Osteocyte (in vitro differentiated cells): Measurements from ENCODE around the gene DTWD1. TPM values are rescaled to one million over a fixed set of nuclear protein-coding genes. Genes with fewer than 3 reads are reported as not detected.
"Not testable (repeated sequence)": the region's sequence is repeated elsewhere in the genome, so short reads cannot be mapped to it uniquely, and the experiment has no call there.

ENCODE experiments used
- DNase-seq: peaks from one replicate; pipeline ENCODE4 v3.0.0; 2021; ENCODE audit warnings: mixed read lengths; ENCODE audit not compliant: unreplicated experiment; ENCODE audit errors: extremely low spot score
- H3K27ac Mint-ChIP-seq: one replicate; pipeline ENCODE4 v1.8.0; 2021; ENCODE audit warnings: mild to moderate bottlenecking, mixed read lengths; ENCODE audit not compliant: unreplicated experiment
- H3K27me3 Mint-ChIP-seq: one replicate; pipeline ENCODE4 v1.8.0; 2021; ENCODE audit warnings: mixed read lengths; ENCODE audit not compliant: unreplicated experiment
- H3K36me3 Mint-ChIP-seq: one replicate; pipeline ENCODE4 v1.8.0; 2021; ENCODE audit warnings: mixed read lengths; ENCODE audit not compliant: unreplicated experiment
- H3K4me1 Mint-ChIP-seq: one replicate; pipeline ENCODE4 v1.8.0; 2021; ENCODE audit warnings: mixed read lengths; ENCODE audit not compliant: unreplicated experiment
- H3K4me3 Mint-ChIP-seq: one replicate; pipeline ENCODE4 v1.8.0; 2021; ENCODE audit warnings: mild to moderate bottlenecking, moderate library complexity, mixed read lengths; ENCODE audit not compliant: unreplicated experiment
- H3K9me3 Mint-ChIP-seq: one replicate; pipeline ENCODE4 v1.8.0; 2021; ENCODE audit warnings: mixed read lengths; ENCODE audit not compliant: unreplicated experiment
- total RNA-seq: library from RNA; stranded (reverse); gene quantifications from 2 replicates; pipeline ENCODE4 v1.2.1, GENCODE V29; 2021
- TF ChIP-seq, protein P1 (sequence below): fragments of 200-600 bp; sonication (generic); IDR thresholded peaks from 2 replicates; pipeline ENCODE4 v1.5.0; 2021; ENCODE audit warnings: antibody characterized with exemption, mild to moderate bottlenecking, moderate library complexity

Gene DTWD1
- total RNA-seq, 1 donor from 2014 or later = 19.2 TPM

DNA sequence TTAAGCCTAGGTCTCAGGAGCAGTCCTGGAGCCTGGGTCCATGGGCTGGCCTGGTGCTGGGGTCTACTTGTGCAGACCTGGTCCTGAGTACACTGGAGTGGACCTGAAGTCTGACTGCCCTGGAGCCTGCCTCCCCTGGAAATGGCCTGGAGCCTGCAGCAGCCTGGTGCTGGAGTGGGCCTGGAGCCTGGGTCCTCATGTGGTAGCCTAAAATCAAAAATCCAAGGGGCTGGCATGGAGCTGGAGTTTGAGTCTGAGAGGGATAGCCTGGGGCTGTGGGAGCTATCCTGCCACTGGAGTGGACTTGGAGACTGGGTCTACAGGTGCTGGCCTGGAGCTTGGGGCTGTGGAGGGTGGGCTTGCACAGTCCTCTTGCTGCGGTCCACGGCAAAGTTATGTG is 15.3 kb upstream of the DTWD1 start:
- H3K27ac Mint-ChIP-seq = no peak overlapping the region
- H3K9me3 Mint-ChIP-seq = peaks cover 30% of the 10 kb centered on the region
- H3K4me3 Mint-ChIP-seq = no peak overlapping the region
- H3K27me3 Mint-ChIP-seq = no peaks in the 10 kb centered on the region
- H3K36me3 Mint-ChIP-seq = peaks cover 9% of the 10 kb centered on the region
- no peak for DNase-seq
- TF ChIP-seq, protein P1, sequence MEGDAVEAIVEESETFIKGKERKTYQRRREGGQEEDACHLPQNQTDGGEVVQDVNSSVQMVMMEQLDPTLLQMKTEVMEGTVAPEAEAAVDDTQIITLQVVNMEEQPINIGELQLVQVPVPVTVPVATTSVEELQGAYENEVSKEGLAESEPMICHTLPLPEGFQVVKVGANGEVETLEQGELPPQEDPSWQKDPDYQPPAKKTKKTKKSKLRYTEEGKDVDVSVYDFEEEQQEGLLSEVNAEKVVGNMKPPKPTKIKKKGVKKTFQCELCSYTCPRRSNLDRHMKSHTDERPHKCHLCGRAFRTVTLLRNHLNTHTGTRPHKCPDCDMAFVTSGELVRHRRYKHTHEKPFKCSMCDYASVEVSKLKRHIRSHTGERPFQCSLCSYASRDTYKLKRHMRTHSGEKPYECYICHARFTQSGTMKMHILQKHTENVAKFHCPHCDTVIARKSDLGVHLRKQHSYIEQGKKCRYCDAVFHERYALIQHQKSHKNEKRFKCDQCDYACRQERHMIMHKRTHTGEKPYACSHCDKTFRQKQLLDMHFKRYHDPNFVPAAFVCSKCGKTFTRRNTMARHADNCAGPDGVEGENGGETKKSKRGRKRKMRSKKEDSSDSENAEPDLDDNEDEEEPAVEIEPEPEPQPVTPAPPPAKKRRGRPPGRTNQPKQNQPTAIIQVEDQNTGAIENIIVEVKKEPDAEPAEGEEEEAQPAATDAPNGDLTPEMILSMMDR = no peak
- peaks cover 2% of the 10 kb centered on the region for H3K4me1 Mint-ChIP-seq

DNA sequence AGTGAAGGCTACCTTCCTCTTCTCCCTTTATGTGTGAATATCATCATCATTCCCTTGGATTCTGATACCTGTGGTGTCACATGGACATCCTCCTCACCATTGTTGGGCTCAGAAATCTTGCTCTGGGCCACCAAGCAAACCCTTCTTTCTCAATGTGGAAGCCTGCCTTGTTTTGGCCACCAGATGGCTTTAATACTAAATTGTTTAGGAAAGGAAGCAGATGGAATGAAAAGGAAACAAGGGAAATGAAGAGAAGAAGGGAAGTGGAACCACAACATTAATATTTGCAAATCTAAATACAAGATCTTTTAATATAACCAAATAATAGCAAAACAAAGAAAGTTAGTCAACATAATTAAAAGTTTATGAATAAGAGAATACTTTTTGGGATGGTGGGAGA is 14.3 kb upstream of the DTWD1 start:
- Mint-ChIP-seq H3K27ac (no peak overlapping the region), H3K4me1 (peaks cover 2% of the 10 kb centered on the region), H3K4me3 (no peak overlapping the region), H3K27me3 (no peaks in the 10 kb centered on the region), H3K9me3 (peaks cover 27% of the 10 kb centered on the region), H3K36me3 (peaks cover 7% of the 10 kb centered on the region)
- no peak for DNase-seq
- TF ChIP-seq, protein P1 = peak; percentile 10

DNA sequence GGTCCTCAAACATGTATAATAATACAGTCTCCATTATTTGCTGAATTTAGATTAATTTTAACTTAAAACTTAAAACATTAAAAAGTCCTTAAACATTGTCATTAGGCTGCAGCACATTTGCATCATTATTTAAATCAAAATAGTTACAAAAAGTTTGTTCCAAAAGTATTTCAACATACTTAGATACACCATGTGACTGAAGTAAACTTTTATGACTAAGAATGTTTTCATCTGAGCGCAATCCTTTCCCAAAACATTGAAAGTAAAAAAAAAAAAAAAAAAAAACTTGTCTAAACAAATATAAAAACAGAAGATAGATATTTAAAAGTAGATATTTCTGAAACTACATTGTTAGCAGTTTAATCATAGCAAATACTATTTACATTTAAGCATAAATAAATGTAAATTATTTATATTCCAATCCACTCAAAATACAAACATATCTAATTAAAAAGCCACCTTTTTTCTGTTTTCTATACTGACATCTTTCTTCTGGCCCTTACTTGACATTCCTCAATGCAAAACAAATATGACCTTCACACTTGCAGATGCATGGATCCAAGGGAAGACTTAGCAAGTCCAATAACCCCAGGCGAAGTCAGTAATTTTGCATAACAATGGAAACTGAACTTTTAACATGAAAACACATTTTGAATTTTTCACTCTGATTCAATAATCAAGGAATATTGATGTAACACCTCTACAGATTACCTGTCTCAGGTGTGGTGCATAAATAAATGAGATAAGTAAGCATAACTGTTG is 10.5 kb upstream of the DTWD1 start:
- Mint-ChIP-seq H3K4me1 (peaks cover 2% of the 10 kb centered on the region), H3K36me3 (peaks cover 4% of the 10 kb centered on the region), H3K4me3 (no peak overlapping the region), H3K9me3 (peaks cover 9% of the 10 kb centered on the region), H3K27ac (no peak overlapping the region), H3K27me3 (no peaks in the 10 kb centered on the region)
- TF ChIP-seq, protein P1 = no peak
- DNase-seq = no peak

DNA sequence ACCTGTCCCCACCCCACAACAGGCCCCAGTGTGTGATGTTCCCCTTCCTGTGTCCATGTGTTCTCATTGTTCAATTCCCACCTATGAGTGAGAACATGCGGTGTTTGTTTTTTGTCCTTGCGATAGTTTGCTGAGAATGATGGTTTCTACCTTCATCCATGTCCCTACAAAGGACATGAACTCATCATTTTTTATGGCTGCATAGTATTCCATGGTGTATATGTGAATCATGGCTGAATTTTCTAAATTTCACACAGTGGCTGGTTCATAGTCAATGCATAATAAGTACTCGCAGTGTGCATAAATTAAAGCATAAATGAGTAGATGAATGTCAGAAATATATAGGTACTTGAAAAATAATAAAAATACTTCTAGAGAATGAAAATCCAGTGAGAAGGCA is 8.6 kb upstream of the DTWD1 start:
- not testable (repeated sequence) for H3K4me3 Mint-ChIP-seq, H3K27ac Mint-ChIP-seq, H3K36me3 Mint-ChIP-seq, H3K27me3 Mint-ChIP-seq, DNase-seq, H3K4me1 Mint-ChIP-seq
- H3K9me3 Mint-ChIP-seq = peaks cover 14% of the 10 kb centered on the region

DNA sequence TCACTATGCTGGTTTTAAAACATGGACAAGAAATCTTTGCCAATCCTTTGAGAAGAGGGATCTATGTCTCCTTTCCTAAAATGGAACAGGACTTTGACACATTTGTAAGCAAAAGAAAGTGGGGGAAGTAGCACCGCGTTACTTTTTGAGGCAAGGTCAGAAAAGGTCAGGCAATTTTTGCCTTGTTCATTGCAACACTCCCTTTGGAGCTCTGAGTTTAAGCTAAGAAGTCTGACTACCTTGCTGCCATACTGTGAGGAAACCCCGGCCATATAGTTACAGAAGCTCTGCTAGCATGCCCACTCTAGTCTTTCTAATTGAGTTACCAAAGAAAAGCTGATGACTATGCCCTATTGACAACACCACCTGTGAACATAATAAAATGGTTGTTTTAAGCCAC is 1.6 kb upstream of the DTWD1 start:
- Mint-ChIP-seq H3K4me3 (peak overlapping the region; percentile 38), H3K4me1 (peaks cover 37% of the 10 kb centered on the region)

More for the DNA sequence above, 1.6 kb upstream of the DTWD1 start:
- TF ChIP-seq, protein P1 = no peak
- Mint-ChIP-seq H3K27ac (no peak overlapping the region), H3K27me3 (no peaks in the 10 kb centered on the region), H3K9me3 (peaks cover 17% of the 10 kb centered on the region), H3K36me3 (peaks cover 2% of the 10 kb centered on the region)
- DNase-seq = no peak
